Stimulated activated CD4-positive, alpha-beta T cell treated with anti-CD3 and anti-CD28 coated beads, Interleukin-15, amount 100 ng/mL, for 1 hour (primary cell): ENCODE data around the gene COL15A1.

ENCODE experiments used
- DNase-seq, 2 donors: peaks; one replicate each; pipeline ENCODE4 v3.0.0-alpha.2; 2020; ENCODE audit warnings: low read depth in 1 of 2, low spot score in 1 of 2

The COL15A1 gene

GRCh38 chr9:98915599-98915998 lies 28.1 kb upstream of the COL15A1 start:
- no peak for DNase-seq

GRCh38 chr9:98916660-98917059 lies 27.0 kb upstream of the COL15A1 start:
- no peak for DNase-seq

GRCh38 chr9:98917746-98918487 lies 25.8 kb upstream of the COL15A1 start:
- no peak for DNase-seq

GRCh38 chr9:98921732-98922131 lies 22.0 kb upstream of the COL15A1 start:
- DNase-seq = no peak

GRCh38 chr9:98922721-98923435 lies 20.8 kb upstream of the COL15A1 start:
- no peak for DNase-seq

- DNase-seq = no peak
Observed at GRCh38 chr9:98923451-98924123, 20.1 kb upstream of the COL15A1 start.

GRCh38 chr9:98924946-98925820 lies 18.5 kb upstream of the COL15A1 start:
- no peak for DNase-seq

GRCh38 chr9:98925956-98926355 lies 17.8 kb upstream of the COL15A1 start:
- DNase-seq = no peak

GRCh38 chr9:98927724-98928123 lies 16.0 kb upstream of the COL15A1 start:
- DNase-seq = no peak

GRCh38 chr9:98929071-98929470 lies 14.6 kb upstream of the COL15A1 start:
- no peak for DNase-seq

GRCh38 chr9:98929895-98930341 lies 13.8 kb upstream of the COL15A1 start:
- no peak for DNase-seq

GRCh38 chr9:98930792-98931191 lies 12.9 kb upstream of the COL15A1 start:
- no peak for DNase-seq

GRCh38 chr9:98931600-98932389 lies 11.9 kb upstream of the COL15A1 start:
- no peak for DNase-seq

- DNase-seq = no peak
Observed at GRCh38 chr9:98933185-98933584, 10.5 kb upstream of the COL15A1 start.

GRCh38 chr9:98933890-98934289 lies 9.8 kb upstream of the COL15A1 start:
- DNase-seq = no peak

GRCh38 chr9:98935071-98935505 lies 8.6 kb upstream of the COL15A1 start:
- no peak for DNase-seq

- DNase-seq = no peak
Observed at GRCh38 chr9:98940276-98940675, 3.4 kb upstream of the COL15A1 start.

- no peak for DNase-seq
Observed at GRCh38 chr9:98941946-98942523, 1.7 kb upstream of the COL15A1 start.

GRCh38 chr9:98942906-98943681 lies 613 bp upstream of the COL15A1 start:
- no peak for DNase-seq
